IPS-15b (cell line): ENCODE measurements around the gene HOXD10.

Experiments used
- H3K27me3 ChIP-seq: one replicate; pipeline ENCODE4 v1.6.1; 2013; ENCODE audit warnings: low read length; ENCODE audit not compliant: control insufficient read depth, insufficient read depth
- H3K36me3 ChIP-seq: one replicate; pipeline ENCODE4 v1.6.1; 2013; ENCODE audit warnings: low read length; ENCODE audit not compliant: control insufficient read depth, insufficient read depth
- H3K4me1 ChIP-seq: one replicate; pipeline ENCODE4 v1.6.1; 2013; ENCODE audit warnings: mild to moderate bottlenecking, low read length; ENCODE audit not compliant: control insufficient read depth, insufficient read depth
- H3K4me3 ChIP-seq: one replicate; pipeline ENCODE4 v1.5.1; 2013; ENCODE audit warnings: low read depth, low read length
- H3K9ac ChIP-seq: one replicate; pipeline ENCODE4 v1.6.1; 2013; ENCODE audit warnings: low read depth, mild to moderate bottlenecking, low read length
- H3K9me3 ChIP-seq: one replicate; pipeline ENCODE4 v1.6.1; 2013; ENCODE audit warnings: mild to moderate bottlenecking, low read length; ENCODE audit not compliant: control insufficient read depth, insufficient read depth

The HOXD10 gene

GRCh38 chr2:176078541-176079284, 37.9 kb upstream of the HOXD10 start:
- no peak overlapping the region for H3K9ac ChIP-seq
- H3K36me3 ChIP-seq, result no peaks in the 10 kb centered on the region
- peak overlapping the region; percentile 36 for H3K4me3 ChIP-seq
- H3K27me3 ChIP-seq, result peaks cover 95% of the 10 kb centered on the region
- no peaks in the 10 kb centered on the region for H3K9me3 ChIP-seq
- peaks cover 3% of the 10 kb centered on the region for H3K4me1 ChIP-seq

- Histone ChIP-seq H3K36me3 (no peaks in the 10 kb centered on the region), H3K4me1 (peaks cover 3% of the 10 kb centered on the region), H3K9me3 (no peaks in the 10 kb centered on the region), H3K27me3 (peaks cover 95% of the 10 kb centered on the region), H3K9ac (no peak overlapping the region), H3K4me3 (peak overlapping the region; percentile 36)
Observed at GRCh38 chr2:176079285-176079830, 37.2 kb upstream of the HOXD10 start.

- Histone ChIP-seq H3K4me1 (peaks cover 3% of the 10 kb centered on the region), H3K27me3 (peaks cover 95% of the 10 kb centered on the region), H3K36me3 (no peaks in the 10 kb centered on the region), H3K9ac (no peak overlapping the region), H3K4me3 (peak overlapping the region; percentile 43), H3K9me3 (no peaks in the 10 kb centered on the region)
Observed at GRCh38 chr2:176079831-176080539, 36.6 kb upstream of the HOXD10 start.

- Histone ChIP-seq H3K9me3 (no peaks in the 10 kb centered on the region), H3K27me3 (peaks cover 95% of the 10 kb centered on the region), H3K36me3 (no peaks in the 10 kb centered on the region), H3K4me3 (peak overlapping the region; percentile 43), H3K9ac (no peak overlapping the region), H3K4me1 (peaks cover 3% of the 10 kb centered on the region)
Observed at GRCh38 chr2:176080540-176081375, 35.8 kb upstream of the HOXD10 start.

GRCh38 chr2:176081376-176081836, 35.2 kb upstream of the HOXD10 start:
- Histone ChIP-seq H3K9me3 (no peaks in the 10 kb centered on the region), H3K4me3 (peak overlapping the region; percentile 43), H3K36me3 (no peaks in the 10 kb centered on the region), H3K4me1 (peaks cover 3% of the 10 kb centered on the region), H3K27me3 (peaks cover 95% of the 10 kb centered on the region), H3K9ac (no peak overlapping the region)

GRCh38 chr2:176081837-176082524, 34.6 kb upstream of the HOXD10 start:
- Histone ChIP-seq H3K27me3 (peaks cover 95% of the 10 kb centered on the region), H3K4me3 (peak overlapping the region; percentile 18), H3K4me1 (peaks cover 3% of the 10 kb centered on the region), H3K9ac (no peak overlapping the region), H3K9me3 (no peaks in the 10 kb centered on the region), H3K36me3 (no peaks in the 10 kb centered on the region)

- H3K4me1 ChIP-seq, result peaks cover 3% of the 10 kb centered on the region
- H3K9me3 ChIP-seq, result no peaks in the 10 kb centered on the region
- peaks cover 95% of the 10 kb centered on the region for H3K27me3 ChIP-seq
- peak overlapping the region; percentile 18 for H3K4me3 ChIP-seq
- no peak overlapping the region for H3K9ac ChIP-seq
- H3K36me3 ChIP-seq, result no peaks in the 10 kb centered on the region
Observed at GRCh38 chr2:176082525-176082823, 34.1 kb upstream of the HOXD10 start.

- Histone ChIP-seq H3K9ac (no peak overlapping the region), H3K27me3 (peaks cover 95% of the 10 kb centered on the region), H3K9me3 (no peaks in the 10 kb centered on the region), H3K36me3 (no peaks in the 10 kb centered on the region), H3K4me3 (peak overlapping the region; percentile 18), H3K4me1 (peaks cover 3% of the 10 kb centered on the region)
Observed at GRCh38 chr2:176082824-176083751, 33.5 kb upstream of the HOXD10 start.

- no peaks in the 10 kb centered on the region for H3K9me3 ChIP-seq
- H3K4me1 ChIP-seq, result peaks cover 3% of the 10 kb centered on the region
- H3K4me3 ChIP-seq, result peak within 1 kb of the TSS; percentile 13
- no peaks in the 10 kb centered on the region for H3K36me3 ChIP-seq
- peaks cover 95% of the 10 kb centered on the region for H3K27me3 ChIP-seq
- H3K9ac ChIP-seq, result no peak within 1 kb of the TSS
Observed at GRCh38 chr2:176083796-176084261, 32.7 kb upstream of the HOXD10 start, which contains the start of gene EVX2. Gene EVX2, minus strand, starts transcription at chr2:176083962. Its CDS starts 186 bp downstream, at chr2:176083776.

GRCh38 chr2:176084611-176085119, 31.9 kb upstream of the HOXD10 start:
- no peaks in the 10 kb centered on the region for H3K36me3 ChIP-seq
- peaks cover 95% of the 10 kb centered on the region for H3K27me3 ChIP-seq
- no peaks in the 10 kb centered on the region for H3K9me3 ChIP-seq
- peak overlapping the region; percentile 35 for H3K4me3 ChIP-seq
- H3K9ac ChIP-seq, result no peak overlapping the region
- no peaks in the 10 kb centered on the region for H3K4me1 ChIP-seq
